HCT116 (cell line): ENCODE data around the gene ZNF341.

Experiments used
- CBX3 ChIP-seq: IDR thresholded peaks from 2 replicates; pipeline ENCODE4 v1.6.1; 2012; ENCODE audit warnings: low read depth
- CTCF ChIP-seq, 3 experiments: fragments of 200-600 bp in 1 of 3; sonication (generic) in 1 of 3; IDR thresholded peaks in 2 of 3; conservative IDR thresholded peaks in 1 of 3; 2 replicates each; pipeline ENCODE4 v1.5.1; 2012 to 2017; ENCODE audit warnings: low read depth in 2 of 3, low read length in 2 of 3, antibody characterized with exemption in 1 of 3, borderline replicate concordance in 1 of 3, control low read depth in 1 of 3, mild to moderate bottlenecking in 1 of 3, mixed read lengths in 1 of 3, mixed run types in 1 of 3, moderate library complexity in 1 of 3; ENCODE audit not compliant: insufficient read depth in 1 of 3
- EGR1 ChIP-seq: IDR thresholded peaks from 2 replicates; pipeline ENCODE4 v1.6.1; 2012; ENCODE audit warnings: low read depth
- FOSL1 ChIP-seq: IDR thresholded peaks from 2 replicates; pipeline ENCODE4 v1.6.1; 2012; ENCODE audit warnings: low read depth
- POLR2A ChIP-seq: IDR thresholded peaks from 2 replicates; pipeline ENCODE4 v1.7.0; 2011; ENCODE audit warnings: borderline replicate concordance; ENCODE audit not compliant: insufficient read depth, insufficient read length; ENCODE audit errors: extremely low read depth
- POLR2AphosphoS5 ChIP-seq: IDR thresholded peaks from 2 replicates; pipeline ENCODE4 v1.6.1; 2011; ENCODE audit warnings: mild to moderate bottlenecking, low read depth, low read length, moderate library complexity
- SIN3A ChIP-seq: IDR thresholded peaks from 2 replicates; pipeline ENCODE4 v1.6.1; 2012; ENCODE audit warnings: low read depth
- SRF ChIP-seq: IDR thresholded peaks from 2 replicates; pipeline ENCODE4 v1.6.1; 2012; ENCODE audit warnings: low read depth
- YY1 ChIP-seq: IDR thresholded peaks from 2 replicates; pipeline ENCODE4 v1.6.1; 2011; ENCODE audit warnings: low read length, low read depth, moderate library complexity, mild to moderate bottlenecking; ENCODE audit not compliant: insufficient replicate concordance; ENCODE audit errors: extremely low read depth
- TF ChIP-seq, protein P1 (sequence below): IDR thresholded peaks from 2 replicates; pipeline ENCODE4 v1.6.1; 2012; ENCODE audit warnings: low read depth

- TF ChIP-seq CTCF (IDR thresholded peaks at IDR 0.05 in 2 of 3, conservative IDR thresholded peaks at IDR 0.05 in 1 of 3; ENCODE audit: borderline replicate concordance in 1 of 3, insufficient read depth in 1 of 3, low read depth in 2 of 3, low read length in 2 of 3) (no peak), EGR1 (no peak), YY1 (no peak), CBX3 (no peak), SRF (no peak), POLR2A (no peak), SIN3A (no peak), POLR2AphosphoS5 (no peak), FOSL1 (no peak)
- TF ChIP-seq, protein P1, sequence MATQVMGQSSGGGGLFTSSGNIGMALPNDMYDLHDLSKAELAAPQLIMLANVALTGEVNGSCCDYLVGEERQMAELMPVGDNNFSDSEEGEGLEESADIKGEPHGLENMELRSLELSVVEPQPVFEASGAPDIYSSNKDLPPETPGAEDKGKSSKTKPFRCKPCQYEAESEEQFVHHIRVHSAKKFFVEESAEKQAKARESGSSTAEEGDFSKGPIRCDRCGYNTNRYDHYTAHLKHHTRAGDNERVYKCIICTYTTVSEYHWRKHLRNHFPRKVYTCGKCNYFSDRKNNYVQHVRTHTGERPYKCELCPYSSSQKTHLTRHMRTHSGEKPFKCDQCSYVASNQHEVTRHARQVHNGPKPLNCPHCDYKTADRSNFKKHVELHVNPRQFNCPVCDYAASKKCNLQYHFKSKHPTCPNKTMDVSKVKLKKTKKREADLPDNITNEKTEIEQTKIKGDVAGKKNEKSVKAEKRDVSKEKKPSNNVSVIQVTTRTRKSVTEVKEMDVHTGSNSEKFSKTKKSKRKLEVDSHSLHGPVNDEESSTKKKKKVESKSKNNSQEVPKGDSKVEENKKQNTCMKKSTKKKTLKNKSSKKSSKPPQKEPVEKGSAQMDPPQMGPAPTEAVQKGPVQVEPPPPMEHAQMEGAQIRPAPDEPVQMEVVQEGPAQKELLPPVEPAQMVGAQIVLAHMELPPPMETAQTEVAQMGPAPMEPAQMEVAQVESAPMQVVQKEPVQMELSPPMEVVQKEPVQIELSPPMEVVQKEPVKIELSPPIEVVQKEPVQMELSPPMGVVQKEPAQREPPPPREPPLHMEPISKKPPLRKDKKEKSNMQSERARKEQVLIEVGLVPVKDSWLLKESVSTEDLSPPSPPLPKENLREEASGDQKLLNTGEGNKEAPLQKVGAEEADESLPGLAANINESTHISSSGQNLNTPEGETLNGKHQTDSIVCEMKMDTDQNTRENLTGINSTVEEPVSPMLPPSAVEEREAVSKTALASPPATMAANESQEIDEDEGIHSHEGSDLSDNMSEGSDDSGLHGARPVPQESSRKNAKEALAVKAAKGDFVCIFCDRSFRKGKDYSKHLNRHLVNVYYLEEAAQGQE, result no peak
These were observed 3.3 kb upstream of the ZNF341 start for GRCh38 chr20:33728463-33728862.
